ENCODE data around the gene DIS3L2.
"Not testable (repeated sequence)": the region's sequence is repeated elsewhere in the genome, so short reads cannot be mapped to it uniquely, and the experiment has no call there.

The DIS3L2 gene

GRCh38 chr2:232381204-232382031, 419.9 kb downstream of the DIS3L2 start:
- DNase-seq, result not testable (repeated sequence)

GRCh38 chr2:232382331-232383225, 421.1 kb downstream of the DIS3L2 start:
- no peak for DNase-seq

GRCh38 chr2:232384466-232384865, 423.0 kb downstream of the DIS3L2 start:
- no peak for DNase-seq

- not testable (repeated sequence) for DNase-seq
These were observed 423.5 kb downstream of the DIS3L2 start for GRCh38 chr2:232385058-232385457.

- DNase-seq, result no peak
These were observed 424.4 kb downstream of the DIS3L2 start for GRCh38 chr2:232385660-232386489.

- DNase-seq, result no peak
These were observed 424.9 kb downstream of the DIS3L2 start for GRCh38 chr2:232386490-232386739.

Measured in amygdala (tissue), 56 donors.